H1 (cell line): ENCODE results near the gene HEBP1.

ENCODE experiments used
- EZH2 ChIP-seq: fragments of 200-600 bp; sonication (generic); IDR thresholded peaks from 2 replicates; pipeline ENCODE4 v1.7.1; 2012; ENCODE audit warnings: low read depth, mild to moderate bottlenecking, moderate library complexity, low read length, inconsistent platforms; ENCODE audit not compliant: severe bottlenecking
- NANOG ChIP-seq: IDR thresholded peaks from 2 replicates; pipeline ENCODE4 v1.6.1; 2011; ENCODE audit warnings: low read length, low read depth, mild to moderate bottlenecking, inconsistent platforms; ENCODE audit not compliant: insufficient read depth, poor library complexity, severe bottlenecking
- RNF2 ChIP-seq: fragments of 200-900, 300-1000 bp; sonication (generic); IDR thresholded peaks from 2 replicates; pipeline ENCODE4 v1.7.1; 2016; ENCODE audit warnings: borderline replicate concordance, low read depth, mild to moderate bottlenecking, antibody characterized with exemption, low read length; ENCODE audit not compliant: poor library complexity, severe bottlenecking; ENCODE audit errors: missing control alignments
- RXRA ChIP-seq: IDR thresholded peaks from 2 replicates; pipeline ENCODE4 v1.6.1; 2011; ENCODE audit warnings: low read depth, mild to moderate bottlenecking, low read length, moderate library complexity; ENCODE audit not compliant: insufficient read depth
- SP2 ChIP-seq: IDR thresholded peaks from 2 replicates; pipeline ENCODE4 v1.6.1; 2012; ENCODE audit warnings: mild to moderate bottlenecking, low read length, inconsistent platforms

DNA sequence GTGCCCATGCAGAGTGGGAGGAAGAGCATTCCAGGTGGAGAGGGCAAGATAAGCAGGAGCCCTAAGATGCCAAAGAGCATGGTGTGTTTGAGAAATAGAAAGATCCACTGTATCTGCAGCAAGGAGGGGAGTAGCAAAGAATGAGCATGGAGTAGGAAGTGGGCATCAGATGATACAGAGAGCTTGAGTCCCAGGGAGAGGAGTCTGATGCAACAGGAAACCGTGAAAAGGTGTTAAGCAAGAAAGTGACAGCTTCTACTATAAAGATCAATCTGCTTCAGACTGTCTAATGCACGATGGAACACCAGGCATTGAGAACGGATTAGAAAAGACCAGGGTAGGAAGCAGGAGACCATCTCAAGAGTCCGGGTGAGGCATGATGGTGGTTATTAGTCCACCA, 35.8 kb downstream of the HEBP1 start:
- no peak for TF ChIP-seq NANOG
- TF ChIP-seq RXRA: no peak
- TF ChIP-seq EZH2: no peak
- no peak for TF ChIP-seq SP2
- no peak for TF ChIP-seq RNF2
